UCSD-AML1 (cell line): ENCODE data around the gene EXOSC5.

Source experiments
- DNase-seq: peaks from one replicate; lab custom pipeline; 2025; ENCODE audit not compliant: unreplicated experiment; lab: John Stamatoyannopoulos, UW

EXOSC5 gene

GRCh38 chr19:41426952-41427646 is 29.9 kb upstream of the EXOSC5 start, which contains the start of gene B3GNT8:
Gene B3GNT8 (minus strand): TSS chr19:41427374. CDS start chr19:41426778, 596 bp downstream.
- peak; percentile 79 for DNase-seq

- DNase-seq = no peak
Observed at GRCh38 chr19:41426116-41426841, 29.1 kb upstream of the EXOSC5 start.

GRCh38 chr19:41425174-41426115 is 28.3 kb upstream of the EXOSC5 start:
- DNase-seq = no peak

GRCh38 chr19:41424335-41425173 is 27.4 kb upstream of the EXOSC5 start:
- DNase-seq = no peak

GRCh38 chr19:41422955-41423354 is 25.8 kb upstream of the EXOSC5 start:
- DNase-seq = no peak

DNA sequence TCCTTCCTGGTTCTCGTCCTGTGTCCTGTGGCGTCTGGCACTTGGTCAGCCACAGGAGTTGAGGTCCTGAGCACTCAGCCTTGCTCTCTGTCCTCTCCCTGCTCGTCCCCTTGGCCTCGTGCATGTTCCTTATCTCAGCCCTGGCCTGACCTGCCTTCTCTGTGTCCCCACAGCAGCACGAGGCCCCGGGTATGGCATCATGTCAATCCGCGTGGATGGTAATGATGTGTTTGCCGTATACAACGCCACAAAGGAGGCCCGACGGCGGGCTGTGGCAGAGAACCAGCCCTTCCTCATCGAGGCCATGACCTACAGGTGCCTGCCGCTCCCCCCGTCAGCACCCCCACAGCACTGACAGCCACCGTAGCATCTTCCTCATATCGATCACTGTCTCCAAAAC is 25.3 kb upstream of the EXOSC5 start:
- no peak for DNase-seq

DNA sequence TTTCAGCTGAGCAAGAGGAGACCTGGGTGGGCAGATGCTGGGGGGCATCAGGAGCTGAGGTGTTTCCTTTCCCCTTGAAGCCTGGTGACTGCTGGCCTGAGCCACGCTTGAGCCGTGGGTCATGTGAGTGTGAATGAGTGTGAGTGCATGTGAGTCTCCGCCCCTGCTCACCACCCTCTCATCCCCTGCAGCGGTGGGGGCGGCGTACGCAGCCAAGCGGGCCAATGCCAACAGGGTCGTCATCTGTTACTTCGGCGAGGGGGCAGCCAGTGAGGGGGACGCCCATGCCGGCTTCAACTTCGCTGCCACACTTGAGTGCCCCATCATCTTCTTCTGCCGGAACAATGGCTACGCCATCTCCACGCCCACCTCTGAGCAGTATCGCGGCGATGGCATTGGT is 24.8 kb upstream of the EXOSC5 start:
- no peak for DNase-seq

GRCh38 chr19:41421314-41421713 is 24.2 kb upstream of the EXOSC5 start:
- DNase-seq = no peak

- DNase-seq = peak; percentile 38
Observed at GRCh38 chr19:41420101-41420880, 23.1 kb upstream of the EXOSC5 start.

DNA sequence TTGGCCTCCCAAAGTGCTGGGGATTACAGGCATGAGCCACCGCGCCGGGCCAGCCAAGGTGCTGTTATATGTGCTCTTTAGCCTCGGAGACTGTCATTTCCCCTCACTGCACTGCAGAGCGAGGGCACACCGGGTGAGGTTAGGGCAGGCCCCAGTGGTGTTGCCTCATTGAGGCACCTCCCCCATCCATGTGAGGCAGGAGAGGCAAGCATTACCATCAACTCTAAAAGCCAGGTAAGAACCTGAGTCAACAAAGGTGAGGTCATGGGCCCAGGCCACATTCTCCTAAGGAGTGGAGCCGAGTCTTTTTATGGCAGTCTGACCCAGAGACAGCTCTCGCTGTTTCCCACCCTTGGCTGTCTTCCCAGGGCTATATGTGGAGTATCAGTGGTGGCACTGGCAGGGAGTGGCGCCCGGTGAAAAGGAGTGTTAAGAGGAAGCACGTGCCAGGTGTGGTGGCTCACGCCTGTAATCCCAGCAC is 19.1 kb upstream of the EXOSC5 start:
- DNase-seq = no peak

DNA sequence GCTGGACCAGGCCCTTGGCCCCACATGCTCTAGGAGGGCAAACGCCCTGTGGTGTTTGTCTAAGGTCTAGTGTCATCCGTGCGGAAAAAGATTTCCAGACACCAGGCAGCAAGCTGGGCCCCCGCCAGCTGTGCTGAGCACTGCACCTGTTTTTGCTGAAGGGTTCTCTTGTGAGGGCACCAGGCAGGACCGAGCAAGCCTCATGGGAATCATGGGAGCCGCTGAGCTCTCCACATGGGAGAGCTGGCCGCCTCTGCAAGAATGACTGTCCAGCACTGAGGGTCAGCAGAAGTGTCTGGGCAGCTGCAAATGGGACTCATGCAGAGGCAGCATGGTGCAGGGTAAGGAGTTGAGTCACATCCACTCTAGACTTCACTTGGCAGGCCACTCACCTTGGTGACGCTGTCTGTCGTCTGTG is 18.0 kb upstream of the EXOSC5 start:
- DNase-seq = no peak

- DNase-seq = no peak
Observed at GRCh38 chr19:41414461-41414860, 17.3 kb upstream of the EXOSC5 start.

GRCh38 chr19:41413947-41414346 is 16.8 kb upstream of the EXOSC5 start:
- no peak for DNase-seq

DNA sequence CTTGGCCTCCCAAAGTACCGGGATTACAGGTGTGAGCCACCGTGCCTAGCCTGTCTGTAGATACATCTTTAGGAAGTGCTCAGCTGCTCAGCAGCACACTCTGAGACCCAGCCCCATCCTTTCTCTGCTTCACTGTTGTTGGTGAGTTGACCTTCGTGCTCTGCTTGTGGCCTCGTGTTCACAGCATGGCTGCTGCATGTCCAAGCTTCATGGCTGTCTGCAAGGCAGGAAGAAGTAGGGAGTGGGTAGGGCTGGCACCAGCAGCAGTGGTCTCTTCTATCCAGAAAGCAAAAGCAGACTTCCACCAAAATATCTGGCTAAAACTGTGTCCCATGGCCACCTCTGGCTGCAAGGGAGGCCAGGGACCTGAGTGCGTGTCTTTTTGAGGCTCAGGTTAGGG is 15.8 kb upstream of the EXOSC5 start:
- no peak for DNase-seq

DNA sequence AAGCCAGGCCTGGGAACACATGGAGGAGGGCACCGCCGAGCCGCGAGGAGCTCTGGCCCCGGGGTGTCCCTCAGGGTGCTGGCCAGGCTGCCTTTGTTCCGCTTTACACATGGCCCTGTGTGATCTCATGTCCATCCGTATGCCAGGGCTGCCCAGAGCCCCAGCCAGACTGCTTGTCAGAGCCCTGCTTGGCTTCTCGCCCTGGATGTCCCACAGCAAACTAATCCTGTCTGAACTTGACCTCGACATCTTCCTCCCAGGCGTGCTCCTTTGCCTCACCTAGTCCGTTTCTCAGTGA is 14.8 kb upstream of the EXOSC5 start:
- DNase-seq = no peak

DNA sequence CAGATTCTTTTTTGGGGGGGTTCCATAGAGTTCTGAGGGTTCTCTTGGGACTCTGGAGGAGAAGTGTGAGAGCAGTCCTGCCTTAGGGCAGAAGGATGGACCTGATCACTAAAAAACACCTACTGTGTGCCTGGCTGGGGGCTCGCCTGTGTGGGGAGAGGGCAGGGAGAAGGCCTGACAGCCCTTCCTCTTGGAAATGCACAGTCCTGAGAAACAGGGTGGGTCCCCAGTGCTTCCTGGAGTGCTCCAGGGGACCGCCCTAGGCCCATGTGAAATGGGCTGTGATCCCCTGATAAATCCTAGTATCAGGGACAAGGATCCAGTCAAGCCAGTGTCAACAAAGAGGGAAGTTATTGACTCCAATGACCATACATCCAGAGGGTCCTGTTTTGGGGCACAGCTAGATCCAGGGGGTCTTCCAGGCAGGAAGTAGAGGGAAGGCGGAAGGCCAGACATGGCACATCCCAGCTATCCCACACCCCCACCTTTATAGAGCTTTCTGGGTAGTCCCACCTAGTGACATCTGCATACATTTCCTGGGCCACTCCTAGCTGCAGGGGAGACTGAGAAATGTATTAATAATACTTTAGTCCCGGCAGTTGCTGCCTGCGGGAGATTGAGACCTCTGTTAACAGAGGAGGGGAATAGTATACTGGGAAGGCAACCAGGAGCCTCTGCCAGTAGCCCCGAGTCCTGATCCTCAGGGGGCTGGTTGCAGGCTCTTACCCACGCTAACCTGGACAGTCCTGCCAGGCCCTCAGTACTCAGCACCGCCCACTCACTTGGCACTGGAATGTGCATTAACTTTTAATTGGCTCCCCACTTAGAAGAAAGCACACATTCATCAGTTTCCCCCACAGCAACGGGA is 14.2 kb upstream of the EXOSC5 start:
- no peak for DNase-seq

DNA sequence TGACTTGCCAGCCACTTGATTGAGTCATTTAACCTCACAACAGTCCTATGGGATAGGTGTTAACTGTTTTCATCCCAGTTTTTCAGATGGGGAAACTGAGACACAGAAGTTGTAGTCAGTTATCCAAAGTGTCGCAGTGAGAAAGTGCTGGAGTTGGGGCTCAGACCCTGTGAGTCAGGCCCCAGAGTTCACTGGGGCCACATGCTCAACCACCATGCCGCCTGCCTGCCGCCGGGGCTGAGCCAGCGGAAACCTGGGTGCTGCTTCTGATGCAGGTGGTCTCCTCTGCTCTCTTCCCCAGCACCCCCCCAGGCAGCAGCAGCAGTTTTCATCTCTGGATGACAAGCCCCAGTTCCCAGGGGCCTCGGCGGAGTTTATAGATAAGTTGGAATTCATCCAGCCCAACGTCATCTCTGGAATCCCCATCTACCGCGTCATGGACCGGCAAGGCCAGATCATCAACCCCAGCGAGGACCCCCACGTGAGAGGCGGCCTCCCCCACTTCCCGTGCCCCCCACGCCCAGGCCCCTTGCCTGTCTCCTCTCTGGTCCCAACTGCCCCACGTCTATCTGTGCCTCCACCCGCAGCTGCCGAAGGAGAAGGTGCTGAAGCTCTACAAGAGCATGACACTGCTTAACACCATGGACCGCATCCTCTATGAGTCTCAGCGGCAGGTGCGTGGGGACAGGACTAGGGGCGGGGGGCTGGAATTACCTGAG is 13.3 kb upstream of the EXOSC5 start:
- DNase-seq = no peak

DNA sequence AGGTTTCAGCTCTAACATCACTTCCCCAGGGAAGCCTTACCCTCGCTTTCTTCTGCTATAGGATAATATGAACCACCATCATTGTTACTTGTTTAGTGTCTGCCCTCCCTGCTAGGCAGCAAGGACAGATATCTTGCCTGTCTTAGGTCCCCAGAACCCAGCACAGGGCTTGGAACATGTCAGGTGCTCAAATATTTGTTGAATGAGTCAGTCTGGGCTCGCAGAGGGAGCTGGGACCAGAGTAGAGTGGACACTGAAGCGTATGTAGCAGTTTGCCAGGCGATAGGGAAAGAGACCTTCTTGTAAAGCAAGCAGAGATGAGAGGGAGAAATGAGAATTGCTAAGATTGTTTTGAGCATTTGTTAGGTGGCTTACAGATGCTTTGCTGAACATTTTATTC is 12.1 kb upstream of the EXOSC5 start:
- no peak for DNase-seq
